ENCODE data around the gene SPATA24.

SPATA24 gene

DNA sequence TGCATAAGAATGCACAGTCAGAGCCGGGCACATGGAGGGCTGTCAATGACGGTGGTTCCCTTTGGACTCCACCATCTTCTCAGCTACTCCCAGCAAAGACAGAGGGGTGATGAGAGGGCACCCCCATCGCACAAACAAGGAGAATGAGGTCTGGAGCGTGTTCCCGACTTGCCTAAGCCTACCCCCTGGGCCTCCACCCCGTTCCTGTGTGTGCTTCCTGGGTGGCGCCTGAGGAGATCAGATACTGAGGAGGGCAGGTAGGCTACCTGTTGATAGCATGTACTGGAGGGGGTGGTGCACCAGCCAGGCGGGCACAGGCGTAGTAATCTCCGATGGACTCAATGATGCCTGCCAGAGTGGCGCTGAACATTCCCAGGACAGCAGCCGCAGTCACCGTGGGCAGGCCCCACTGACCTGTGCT, 24.9 kb downstream of the SPATA24 start:
- in situ Hi-C loops (cut with MboI; ENCODE audit: low sequenced_read_pairs, unreplicated experiment): no loop called here
- TF ChIP-seq, protein P1, sequence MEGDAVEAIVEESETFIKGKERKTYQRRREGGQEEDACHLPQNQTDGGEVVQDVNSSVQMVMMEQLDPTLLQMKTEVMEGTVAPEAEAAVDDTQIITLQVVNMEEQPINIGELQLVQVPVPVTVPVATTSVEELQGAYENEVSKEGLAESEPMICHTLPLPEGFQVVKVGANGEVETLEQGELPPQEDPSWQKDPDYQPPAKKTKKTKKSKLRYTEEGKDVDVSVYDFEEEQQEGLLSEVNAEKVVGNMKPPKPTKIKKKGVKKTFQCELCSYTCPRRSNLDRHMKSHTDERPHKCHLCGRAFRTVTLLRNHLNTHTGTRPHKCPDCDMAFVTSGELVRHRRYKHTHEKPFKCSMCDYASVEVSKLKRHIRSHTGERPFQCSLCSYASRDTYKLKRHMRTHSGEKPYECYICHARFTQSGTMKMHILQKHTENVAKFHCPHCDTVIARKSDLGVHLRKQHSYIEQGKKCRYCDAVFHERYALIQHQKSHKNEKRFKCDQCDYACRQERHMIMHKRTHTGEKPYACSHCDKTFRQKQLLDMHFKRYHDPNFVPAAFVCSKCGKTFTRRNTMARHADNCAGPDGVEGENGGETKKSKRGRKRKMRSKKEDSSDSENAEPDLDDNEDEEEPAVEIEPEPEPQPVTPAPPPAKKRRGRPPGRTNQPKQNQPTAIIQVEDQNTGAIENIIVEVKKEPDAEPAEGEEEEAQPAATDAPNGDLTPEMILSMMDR (IDR thresholded peaks at IDR 0.05; ENCODE audit: borderline replicate concordance, control extremely low read depth, extremely low read depth, insufficient read depth, missing control alignments): no peak
- no peak for DNase-seq (ENCODE audit: low spot score)

DNA sequence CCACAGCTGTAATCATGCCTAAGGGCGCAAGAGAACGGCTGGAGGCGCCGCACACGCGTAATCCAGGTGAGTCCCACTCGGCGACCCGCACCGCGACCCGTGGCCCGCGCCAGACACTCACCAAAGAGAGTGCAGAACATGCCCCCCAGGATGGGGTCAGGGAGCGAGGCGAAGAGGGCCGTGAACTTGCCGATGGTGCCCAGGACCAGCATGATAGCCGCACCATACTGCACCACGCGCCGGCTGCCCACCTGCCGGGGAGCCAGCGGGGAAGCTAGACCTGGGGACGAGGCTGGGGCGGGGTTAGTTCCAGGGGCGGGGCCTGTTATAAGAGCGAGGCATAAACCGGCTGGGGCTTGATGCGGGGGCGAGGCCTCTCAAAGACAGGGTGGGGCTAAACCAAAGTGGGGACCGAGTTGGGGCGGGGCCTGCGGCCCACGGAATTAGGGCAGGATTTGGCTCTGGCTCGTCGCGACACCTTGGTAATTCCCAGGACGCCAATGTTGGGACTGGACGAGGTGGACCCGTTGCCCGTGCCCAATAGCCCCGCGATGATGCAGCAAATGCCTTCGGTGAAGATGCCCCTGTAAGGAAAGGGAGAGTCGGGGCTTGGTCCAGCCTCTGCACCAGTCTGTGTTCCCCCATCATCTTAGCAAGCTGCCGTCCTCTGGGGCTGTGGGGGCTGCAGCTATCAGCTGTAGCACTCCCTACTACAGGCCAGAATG, 25.6 kb downstream of the SPATA24 start:
- in situ Hi-C loops (cut with MboI; ENCODE audit: low sequenced_read_pairs, unreplicated experiment): no loop called here
- TF ChIP-seq, protein P1 (IDR thresholded peaks at IDR 0.05; ENCODE audit: borderline replicate concordance, control extremely low read depth, extremely low read depth, insufficient read depth, missing control alignments): no peak

DNA sequence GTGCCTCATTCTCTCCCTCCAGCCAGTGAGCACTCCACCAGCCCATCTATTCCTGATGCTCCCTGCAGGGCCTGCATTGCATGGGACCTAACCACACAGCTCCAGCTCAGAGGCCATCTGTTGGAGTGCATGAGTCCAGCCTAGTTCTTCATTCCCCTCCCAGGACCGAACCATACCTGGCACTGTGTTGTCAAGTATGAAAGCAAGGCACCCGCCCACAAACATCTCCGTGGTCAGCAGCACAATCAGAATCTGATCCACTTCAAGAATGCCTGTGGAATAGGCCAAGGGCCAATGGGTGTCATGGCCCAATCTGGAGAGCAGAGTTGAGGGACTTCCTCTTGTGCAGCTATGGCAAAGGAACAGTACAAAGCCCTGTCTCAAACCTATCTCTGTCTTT, 26.7 kb downstream of the SPATA24 start:
- DNase-seq (ENCODE audit: low spot score): no peak
- TF ChIP-seq, protein P1 (IDR thresholded peaks at IDR 0.05; ENCODE audit: borderline replicate concordance, control extremely low read depth, extremely low read depth, insufficient read depth, missing control alignments): no peak
- in situ Hi-C loops (cut with MboI; ENCODE audit: low sequenced_read_pairs, unreplicated experiment): no loop called here

More for the DNA sequence above, 25.6 kb downstream of the SPATA24 start:
- DNase-seq (ENCODE audit: low spot score): no peak

DNA sequence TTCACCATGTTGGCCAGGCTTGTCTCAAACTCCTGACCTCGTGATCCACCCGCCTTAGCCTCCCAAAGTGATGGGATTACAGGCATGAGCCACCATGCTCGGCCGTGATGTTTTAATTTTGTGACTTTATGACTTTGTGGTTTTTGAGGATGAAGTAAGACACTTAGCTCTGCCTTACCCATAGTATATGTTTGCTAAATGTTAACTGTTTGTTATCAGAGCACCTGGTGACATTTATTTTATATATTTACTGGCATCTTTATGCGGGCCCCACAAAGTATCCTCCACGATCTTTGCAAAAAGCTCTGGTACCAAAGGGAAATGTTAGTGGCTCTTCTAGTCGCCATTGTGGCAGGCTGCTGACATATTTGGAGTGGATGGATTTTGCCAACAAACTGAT, 27.5 kb downstream of the SPATA24 start:
- no peak for DNase-seq (ENCODE audit: low spot score)
- in situ Hi-C loops (cut with MboI; ENCODE audit: low sequenced_read_pairs, unreplicated experiment): no loop called here
- TF ChIP-seq, protein P1 (IDR thresholded peaks at IDR 0.05; ENCODE audit: borderline replicate concordance, control extremely low read depth, extremely low read depth, insufficient read depth, missing control alignments): no peak

DNA sequence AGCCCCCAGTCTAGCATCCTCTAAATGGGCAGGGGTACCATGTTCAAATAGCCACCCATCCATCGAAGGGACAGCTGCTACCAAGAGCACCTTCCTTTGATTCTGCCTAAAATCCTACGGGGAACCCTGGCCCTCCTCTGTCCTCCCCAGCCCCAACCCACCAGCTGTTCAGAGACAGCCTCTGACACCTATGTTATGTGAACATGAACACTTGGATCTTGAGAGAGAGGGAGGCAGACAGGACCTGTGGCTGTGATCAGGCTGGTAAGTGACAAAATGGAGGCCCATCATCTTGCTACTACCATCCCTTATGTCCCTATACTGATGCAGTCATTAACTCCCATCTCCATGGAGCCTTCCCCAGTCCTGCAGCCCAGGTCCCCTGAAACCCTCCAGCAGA, 29.0 kb downstream of the SPATA24 start:
- in situ Hi-C loops (cut with MboI; ENCODE audit: low sequenced_read_pairs, unreplicated experiment): no loop called here
- TF ChIP-seq, protein P1 (IDR thresholded peaks at IDR 0.05; ENCODE audit: borderline replicate concordance, control extremely low read depth, extremely low read depth, insufficient read depth, missing control alignments): no peak
- no peak for DNase-seq (ENCODE audit: low spot score)

DNA sequence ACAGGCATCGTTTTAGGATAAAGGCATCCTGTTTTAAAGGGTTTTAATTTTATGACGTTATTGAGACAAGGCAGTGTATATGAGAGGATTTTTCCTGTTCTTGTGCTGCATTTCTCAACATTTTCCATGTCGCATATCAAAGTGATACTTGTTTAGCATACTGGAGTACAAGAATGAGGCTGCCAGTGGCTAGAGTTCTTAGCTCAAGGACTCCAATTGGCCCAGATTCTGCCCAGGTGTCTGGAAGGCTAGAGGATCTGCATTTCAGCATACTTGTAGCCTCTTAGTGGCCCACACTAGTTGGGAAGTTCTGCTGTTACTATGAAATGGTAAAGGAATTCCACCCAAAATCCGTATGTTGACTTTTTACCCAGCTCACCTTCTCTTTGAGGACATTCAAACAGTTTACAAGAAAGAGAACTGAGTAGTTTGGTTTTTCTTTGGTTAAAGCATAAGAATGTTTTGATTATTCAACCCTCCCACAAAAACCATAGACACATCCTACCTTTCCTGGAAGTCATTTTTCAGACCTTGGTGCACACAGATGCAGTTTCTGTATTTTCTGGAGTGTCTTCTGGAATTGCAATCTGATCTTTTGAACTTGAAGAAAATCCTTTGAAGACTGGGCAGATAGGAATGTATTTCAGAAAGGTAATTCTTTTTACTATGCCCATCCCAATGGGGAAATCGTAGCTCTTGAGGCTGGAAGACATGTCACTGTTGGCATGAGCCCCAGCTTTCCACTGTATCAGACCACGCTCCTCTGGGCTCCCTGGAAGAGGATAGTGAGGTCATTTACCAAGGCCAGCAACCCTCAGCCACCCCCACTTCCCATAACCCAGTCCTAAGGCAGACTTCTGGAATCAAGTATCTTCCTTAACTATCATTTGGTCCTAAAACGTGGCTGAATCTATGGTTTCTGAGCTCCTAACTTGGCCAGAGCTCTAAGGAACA, 32.1 kb downstream of the SPATA24 start:
- TF ChIP-seq, protein P1 (IDR thresholded peaks at IDR 0.05; ENCODE audit: borderline replicate concordance, control extremely low read depth, extremely low read depth, insufficient read depth, missing control alignments): no peak
- no peak for DNase-seq (ENCODE audit: low spot score)
- in situ Hi-C loops (cut with MboI; ENCODE audit: low sequenced_read_pairs, unreplicated experiment): no loop called here
